Measurements from ENCODE around the gene NRCAM. TPM values are rescaled to one million over a fixed set of nuclear protein-coding genes. Genes with fewer than 3 reads are reported as not detected.

Gene NRCAM
- total RNA-seq, 1 donor from 2014 or later = 9.3 TPM

DNA sequence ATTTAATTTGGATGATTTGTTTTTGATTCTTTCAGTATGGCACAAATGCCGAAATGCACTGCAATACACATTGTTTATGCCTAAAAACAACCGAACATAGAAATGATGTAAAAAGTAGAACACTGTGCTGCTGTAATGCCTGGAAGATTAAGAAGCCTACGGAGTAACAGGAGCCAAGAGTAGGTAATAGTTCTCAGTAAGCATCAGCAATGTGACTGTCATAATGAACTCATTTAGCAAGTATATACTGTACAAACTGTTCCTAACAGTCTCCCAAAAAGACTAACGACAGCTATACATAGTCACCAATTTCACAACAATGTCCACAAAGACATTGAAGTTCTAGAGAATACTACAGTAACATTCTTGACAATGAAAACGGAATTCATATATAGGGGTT lies 307.1 kb downstream of the NRCAM start:
- Histone ChIP-seq H3K36me3 (ENCODE audit: insufficient read depth, low read length) (no peaks in the 10 kb centered on the region), H4K20me1 (ENCODE audit: insufficient read depth, low read length) (no peaks in the 10 kb centered on the region), H3K27me3 (ENCODE audit: insufficient read depth, low read length) (no peaks in the 10 kb centered on the region), H2AFZ (ENCODE audit: low read depth, low read length) (no peak overlapping the region), H3K27ac (ENCODE audit: low read depth, low read length) (no peak overlapping the region), H3K4me1 (ENCODE audit: insufficient read depth, low read length) (no peaks in the 10 kb centered on the region), H3K4me2 (ENCODE audit: low read length) (no peak overlapping the region), H3K79me2 (ENCODE audit: insufficient read depth, low read length) (no peaks in the 10 kb centered on the region), H3K9me3 (ENCODE audit: insufficient read depth, low read depth, low read length) (no peaks in the 10 kb centered on the region), H3K4me3 (ENCODE audit: insufficient read depth, low read depth, low read length) (no peak overlapping the region), H3K9ac (ENCODE audit: low read length) (no peak overlapping the region)
- H3K4me3 Mint-ChIP-seq (ENCODE audit: unreplicated experiment) = no peak overlapping the region
- H3K27me3 Mint-ChIP-seq (ENCODE audit: low read depth, unreplicated experiment) = no peaks in the 10 kb centered on the region
- peaks cover 9% of the 10 kb centered on the region for H3K4me1 Mint-ChIP-seq (ENCODE audit: low read depth, unreplicated experiment)
- no peak overlapping the region for H3K27ac Mint-ChIP-seq (ENCODE audit: unreplicated experiment)
- DNase-seq (ENCODE audit: low read depth) (no peak), FAIRE-seq (no peak)
- no peaks in the 10 kb centered on the region for H3K9me3 Mint-ChIP-seq (ENCODE audit: unreplicated experiment)
- H3K36me3 Mint-ChIP-seq (ENCODE audit: low read depth, unreplicated experiment) = no peaks in the 10 kb centered on the region
- TF ChIP-seq EZH2 (IDR thresholded peaks at IDR 0.05; ENCODE audit: insufficient read depth, low read length) = no peak
- TF ChIP-seq, protein P1, sequence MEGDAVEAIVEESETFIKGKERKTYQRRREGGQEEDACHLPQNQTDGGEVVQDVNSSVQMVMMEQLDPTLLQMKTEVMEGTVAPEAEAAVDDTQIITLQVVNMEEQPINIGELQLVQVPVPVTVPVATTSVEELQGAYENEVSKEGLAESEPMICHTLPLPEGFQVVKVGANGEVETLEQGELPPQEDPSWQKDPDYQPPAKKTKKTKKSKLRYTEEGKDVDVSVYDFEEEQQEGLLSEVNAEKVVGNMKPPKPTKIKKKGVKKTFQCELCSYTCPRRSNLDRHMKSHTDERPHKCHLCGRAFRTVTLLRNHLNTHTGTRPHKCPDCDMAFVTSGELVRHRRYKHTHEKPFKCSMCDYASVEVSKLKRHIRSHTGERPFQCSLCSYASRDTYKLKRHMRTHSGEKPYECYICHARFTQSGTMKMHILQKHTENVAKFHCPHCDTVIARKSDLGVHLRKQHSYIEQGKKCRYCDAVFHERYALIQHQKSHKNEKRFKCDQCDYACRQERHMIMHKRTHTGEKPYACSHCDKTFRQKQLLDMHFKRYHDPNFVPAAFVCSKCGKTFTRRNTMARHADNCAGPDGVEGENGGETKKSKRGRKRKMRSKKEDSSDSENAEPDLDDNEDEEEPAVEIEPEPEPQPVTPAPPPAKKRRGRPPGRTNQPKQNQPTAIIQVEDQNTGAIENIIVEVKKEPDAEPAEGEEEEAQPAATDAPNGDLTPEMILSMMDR (IDR thresholded peaks at IDR 0.05; ENCODE audit: insufficient read depth, low read depth, low read length) = no peak

DNA sequence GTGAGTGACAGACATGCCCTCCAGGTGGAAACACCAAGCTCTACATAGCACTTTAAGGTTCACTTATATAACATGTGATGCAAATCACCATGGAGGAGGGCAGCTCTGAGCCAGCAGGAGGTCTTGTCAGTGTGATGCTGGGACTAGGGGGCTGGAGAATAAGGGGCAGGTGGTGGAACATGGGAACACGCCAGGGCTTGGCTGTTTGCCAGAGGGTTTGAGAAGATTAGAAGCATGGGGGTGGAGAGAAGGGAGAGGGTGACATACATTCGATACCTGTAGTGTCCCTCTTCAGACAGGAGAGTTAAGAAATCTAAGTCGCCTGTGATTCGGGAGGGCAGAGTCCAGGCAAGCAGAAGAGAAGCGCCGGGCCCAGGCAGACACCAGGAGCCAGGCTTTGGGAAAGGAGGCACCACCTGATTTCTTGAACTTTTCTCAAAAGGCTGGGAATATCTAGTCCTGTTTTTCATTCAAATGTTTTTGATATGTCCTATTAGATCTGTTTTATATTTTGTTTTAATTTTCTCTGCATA lies 309.1 kb downstream of the NRCAM start:
- DNase-seq (ENCODE audit: low read depth) (no peak), FAIRE-seq (no peak)
- Histone ChIP-seq H3K36me3 (ENCODE audit: insufficient read depth, low read length) (no peaks in the 10 kb centered on the region), H2AFZ (ENCODE audit: low read depth, low read length) (no peak overlapping the region), H4K20me1 (ENCODE audit: insufficient read depth, low read length) (no peaks in the 10 kb centered on the region), H3K27me3 (ENCODE audit: insufficient read depth, low read length) (no peaks in the 10 kb centered on the region), H3K9ac (ENCODE audit: low read length) (no peak overlapping the region), H3K27ac (ENCODE audit: low read depth, low read length) (no peak overlapping the region), H3K4me3 (ENCODE audit: insufficient read depth, low read depth, low read length) (no peak overlapping the region), H3K4me2 (ENCODE audit: low read length) (no peak overlapping the region), H3K79me2 (ENCODE audit: insufficient read depth, low read length) (no peaks in the 10 kb centered on the region), H3K9me3 (ENCODE audit: insufficient read depth, low read depth, low read length) (no peaks in the 10 kb centered on the region), H3K4me1 (ENCODE audit: insufficient read depth, low read length) (no peaks in the 10 kb centered on the region)
- H3K27ac Mint-ChIP-seq (ENCODE audit: unreplicated experiment) = no peak overlapping the region
- no peak overlapping the region for H3K4me3 Mint-ChIP-seq (ENCODE audit: unreplicated experiment)
- H3K4me1 Mint-ChIP-seq (ENCODE audit: low read depth, unreplicated experiment) = peaks cover 7% of the 10 kb centered on the region
- TF ChIP-seq, protein P1 (IDR thresholded peaks at IDR 0.05; ENCODE audit: insufficient read depth, low read depth, low read length) = no peak
- TF ChIP-seq EZH2 (IDR thresholded peaks at IDR 0.05; ENCODE audit: insufficient read depth, low read length) = no peak
- no peaks in the 10 kb centered on the region for H3K9me3 Mint-ChIP-seq (ENCODE audit: unreplicated experiment)
- no peaks in the 10 kb centered on the region for H3K36me3 Mint-ChIP-seq (ENCODE audit: low read depth, unreplicated experiment)
- no peaks in the 10 kb centered on the region for H3K27me3 Mint-ChIP-seq (ENCODE audit: low read depth, unreplicated experiment)

DNA sequence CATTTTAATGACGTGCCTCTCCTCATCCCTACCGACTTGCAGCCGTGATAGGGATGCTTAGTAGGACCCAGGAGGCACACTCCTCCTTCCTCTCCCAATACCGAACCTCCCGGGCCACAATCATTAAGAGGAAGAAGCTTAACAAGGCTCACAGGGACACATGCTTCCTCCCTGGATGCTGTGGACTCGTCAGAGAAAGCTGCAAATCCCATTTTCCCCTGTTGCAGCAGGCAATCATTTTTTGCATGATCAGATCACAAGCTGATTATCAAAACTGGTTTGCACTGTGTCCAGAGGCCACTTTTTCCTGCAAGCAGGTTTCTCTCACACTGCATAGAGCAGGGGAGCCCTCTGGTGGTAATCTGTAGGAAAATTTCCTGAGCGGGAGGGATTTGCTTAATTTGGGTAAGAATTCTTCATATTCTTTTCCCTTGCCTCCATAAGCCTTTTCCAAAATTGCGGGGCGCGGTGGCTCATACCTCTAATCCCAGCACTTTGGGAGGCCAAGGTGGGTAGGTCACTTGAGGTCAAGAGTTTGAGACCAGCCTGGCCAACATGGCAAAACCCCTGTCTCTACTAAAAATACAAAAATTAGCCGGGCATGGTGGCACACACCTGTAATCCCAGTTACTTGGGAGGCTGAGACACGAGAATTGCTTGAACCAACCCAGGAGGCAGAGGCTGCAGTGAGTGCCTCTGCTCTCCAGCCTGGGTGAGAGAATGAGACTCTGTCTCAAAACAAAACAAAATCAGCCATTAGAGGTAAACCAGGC lies 310.0 kb downstream of the NRCAM start:
- no peak overlapping the region for H3K4me3 Mint-ChIP-seq (ENCODE audit: unreplicated experiment)
- H3K27me3 Mint-ChIP-seq (ENCODE audit: low read depth, unreplicated experiment) = peaks cover 3% of the 10 kb centered on the region
- Histone ChIP-seq H3K4me2 (ENCODE audit: low read length) (peak overlapping the region; percentile 75), H3K9me3 (ENCODE audit: insufficient read depth, low read depth, low read length) (no peaks in the 10 kb centered on the region), H3K27ac (ENCODE audit: low read depth, low read length) (no peak overlapping the region), H3K9ac (ENCODE audit: low read length) (no peak overlapping the region), H4K20me1 (ENCODE audit: insufficient read depth, low read length) (no peaks in the 10 kb centered on the region), H3K36me3 (ENCODE audit: insufficient read depth, low read length) (no peaks in the 10 kb centered on the region), H3K4me3 (ENCODE audit: insufficient read depth, low read depth, low read length) (peak overlapping the region; percentile 42), H3K4me1 (ENCODE audit: insufficient read depth, low read length) (no peaks in the 10 kb centered on the region), H3K79me2 (ENCODE audit: insufficient read depth, low read length) (no peaks in the 10 kb centered on the region), H3K27me3 (ENCODE audit: insufficient read depth, low read length) (no peaks in the 10 kb centered on the region), H2AFZ (ENCODE audit: low read depth, low read length) (peak overlapping the region; percentile 37)
- peak; percentile 74 for FAIRE-seq
- H3K9me3 Mint-ChIP-seq (ENCODE audit: unreplicated experiment) = no peaks in the 10 kb centered on the region
- DNase-seq (ENCODE audit: low read depth) = peak; percentile 61
- TF ChIP-seq, protein P1 (IDR thresholded peaks at IDR 0.05; ENCODE audit: insufficient read depth, low read depth, low read length) = peak; percentile 93
- TF ChIP-seq EZH2 (IDR thresholded peaks at IDR 0.05; ENCODE audit: insufficient read depth, low read length) = no peak
- H3K36me3 Mint-ChIP-seq (ENCODE audit: low read depth, unreplicated experiment) = no peaks in the 10 kb centered on the region
- H3K27ac Mint-ChIP-seq (ENCODE audit: unreplicated experiment) = no peak overlapping the region
- H3K4me1 Mint-ChIP-seq (ENCODE audit: low read depth, unreplicated experiment) = peaks cover 6% of the 10 kb centered on the region
